ENCODE results near the gene GPC6. TPM values are rescaled to one million over a fixed set of nuclear protein-coding genes. Genes with fewer than 3 reads are reported as not detected.

Gene GPC6
- total RNA-seq, 1 experiment from 2014 or later: not detected

DNA sequence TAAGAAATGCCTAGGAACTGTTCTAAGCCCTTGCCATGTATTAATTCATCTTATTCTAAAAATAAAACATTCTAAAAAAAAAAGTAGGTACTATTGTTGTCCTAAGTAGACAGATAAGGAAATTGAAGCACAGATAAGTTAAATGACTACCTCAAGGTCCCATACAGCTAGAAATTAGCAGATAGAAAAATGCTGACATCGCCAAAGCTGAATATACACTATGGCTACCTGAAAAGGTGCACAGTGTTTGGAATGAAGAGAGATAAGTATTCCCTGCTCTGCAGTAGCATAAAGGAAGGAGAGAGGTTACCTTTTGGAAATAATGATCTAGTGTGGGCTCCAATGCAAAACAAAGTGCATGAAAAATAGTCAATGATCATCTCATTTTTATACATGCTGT, 1187.5 kb downstream of the GPC6 start:
- CTCF ChIA-PET: no interaction called here
- intact Hi-C loops (cut with micrococcal nuclease; ENCODE audit: unreplicated experiment): no loop called here
- Mint-ChIP-seq H3K4me1 (ENCODE audit: low read depth, unreplicated experiment) (no peaks in the 10 kb centered on the region), H3K9me3 (ENCODE audit: low read depth, unreplicated experiment) (no peaks in the 10 kb centered on the region), H3K27me3 (ENCODE audit: unreplicated experiment) (no peaks in the 10 kb centered on the region), H3K4me3 (ENCODE audit: low read depth, unreplicated experiment) (no peak overlapping the region), H3K27ac (ENCODE audit: unreplicated experiment) (no peak overlapping the region), H3K36me3 (ENCODE audit: insufficient read depth, unreplicated experiment) (no peaks in the 10 kb centered on the region)
- BruUV-seq (replicated peaks): no TSS peak
- TF ChIP-seq, protein P1, sequence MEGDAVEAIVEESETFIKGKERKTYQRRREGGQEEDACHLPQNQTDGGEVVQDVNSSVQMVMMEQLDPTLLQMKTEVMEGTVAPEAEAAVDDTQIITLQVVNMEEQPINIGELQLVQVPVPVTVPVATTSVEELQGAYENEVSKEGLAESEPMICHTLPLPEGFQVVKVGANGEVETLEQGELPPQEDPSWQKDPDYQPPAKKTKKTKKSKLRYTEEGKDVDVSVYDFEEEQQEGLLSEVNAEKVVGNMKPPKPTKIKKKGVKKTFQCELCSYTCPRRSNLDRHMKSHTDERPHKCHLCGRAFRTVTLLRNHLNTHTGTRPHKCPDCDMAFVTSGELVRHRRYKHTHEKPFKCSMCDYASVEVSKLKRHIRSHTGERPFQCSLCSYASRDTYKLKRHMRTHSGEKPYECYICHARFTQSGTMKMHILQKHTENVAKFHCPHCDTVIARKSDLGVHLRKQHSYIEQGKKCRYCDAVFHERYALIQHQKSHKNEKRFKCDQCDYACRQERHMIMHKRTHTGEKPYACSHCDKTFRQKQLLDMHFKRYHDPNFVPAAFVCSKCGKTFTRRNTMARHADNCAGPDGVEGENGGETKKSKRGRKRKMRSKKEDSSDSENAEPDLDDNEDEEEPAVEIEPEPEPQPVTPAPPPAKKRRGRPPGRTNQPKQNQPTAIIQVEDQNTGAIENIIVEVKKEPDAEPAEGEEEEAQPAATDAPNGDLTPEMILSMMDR (IDR thresholded peaks at IDR 0.05; ENCODE audit: unreplicated experiment): no peak
- DNase-seq: no peak

DNA sequence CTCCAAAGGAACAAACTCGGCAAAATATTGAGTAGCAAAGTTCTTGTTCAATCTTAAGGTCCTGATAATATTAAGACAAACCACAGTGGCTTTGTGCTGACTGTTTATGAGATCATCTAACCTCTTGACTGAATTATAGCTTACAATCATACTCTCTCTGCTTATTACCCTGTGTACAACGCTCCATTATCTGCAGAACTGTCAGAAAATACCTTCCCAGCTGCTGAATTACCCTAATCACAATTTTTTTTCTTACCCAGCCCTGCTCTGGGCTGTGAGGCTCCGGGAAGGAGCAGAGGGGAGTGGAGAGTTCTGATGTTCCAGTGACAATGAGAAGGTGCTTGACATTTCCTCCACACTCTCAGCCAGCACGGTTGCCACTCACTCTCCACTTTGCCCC, 1188.1 kb downstream of the GPC6 start:
- Mint-ChIP-seq H3K27me3 (ENCODE audit: unreplicated experiment) (no peaks in the 10 kb centered on the region), H3K27ac (ENCODE audit: unreplicated experiment) (no peak overlapping the region), H3K36me3 (ENCODE audit: insufficient read depth, unreplicated experiment) (no peaks in the 10 kb centered on the region), H3K4me1 (ENCODE audit: low read depth, unreplicated experiment) (no peaks in the 10 kb centered on the region), H3K4me3 (ENCODE audit: low read depth, unreplicated experiment) (no peak overlapping the region), H3K9me3 (ENCODE audit: low read depth, unreplicated experiment) (no peaks in the 10 kb centered on the region)
- intact Hi-C loops (cut with micrococcal nuclease; ENCODE audit: unreplicated experiment): no loop called here
- no peak for DNase-seq
- CTCF ChIA-PET: no interaction called here
- BruUV-seq (replicated peaks): no TSS peak
- TF ChIP-seq, protein P1 (IDR thresholded peaks at IDR 0.05; ENCODE audit: unreplicated experiment): no peak

- intact Hi-C loops (cut with micrococcal nuclease; ENCODE audit: unreplicated experiment): no loop called here
- Mint-ChIP-seq H3K4me1 (ENCODE audit: low read depth, unreplicated experiment) (no peaks in the 10 kb centered on the region), H3K4me3 (ENCODE audit: low read depth, unreplicated experiment) (no peak overlapping the region), H3K9me3 (ENCODE audit: low read depth, unreplicated experiment) (no peaks in the 10 kb centered on the region), H3K36me3 (ENCODE audit: insufficient read depth, unreplicated experiment) (no peaks in the 10 kb centered on the region), H3K27ac (ENCODE audit: unreplicated experiment) (no peak overlapping the region), H3K27me3 (ENCODE audit: unreplicated experiment) (no peaks in the 10 kb centered on the region)
- BruUV-seq (replicated peaks): no TSS peak
- CTCF ChIA-PET: no interaction called here
- TF ChIP-seq, protein P1 (IDR thresholded peaks at IDR 0.05; ENCODE audit: unreplicated experiment): no peak
- DNase-seq: no peak
Measured at GRCh38 chr13:94415500-94416237, 1189.1 kb downstream of the GPC6 start.

- Mint-ChIP-seq H3K4me3 (ENCODE audit: low read depth, unreplicated experiment) (no peak overlapping the region), H3K27me3 (ENCODE audit: unreplicated experiment) (no peaks in the 10 kb centered on the region), H3K27ac (ENCODE audit: unreplicated experiment) (no peak overlapping the region), H3K4me1 (ENCODE audit: low read depth, unreplicated experiment) (no peaks in the 10 kb centered on the region), H3K9me3 (ENCODE audit: low read depth, unreplicated experiment) (no peaks in the 10 kb centered on the region), H3K36me3 (ENCODE audit: insufficient read depth, unreplicated experiment) (no peaks in the 10 kb centered on the region)
- CTCF ChIA-PET: no interaction called here
- no TSS peak for BruUV-seq (replicated peaks)
- DNase-seq: no peak
- TF ChIP-seq, protein P1 (IDR thresholded peaks at IDR 0.05; ENCODE audit: unreplicated experiment): no peak
- intact Hi-C loops (cut with micrococcal nuclease; ENCODE audit: unreplicated experiment): no loop called here
Measured at GRCh38 chr13:94416454-94417080, 1190.0 kb downstream of the GPC6 start.

All from Calu3 (cell line).